Transverse colon (tissue), 4 donors: ENCODE measurements around the gene MESP2. TPM values are rescaled to one million over a fixed set of nuclear protein-coding genes. Genes with fewer than 3 reads are reported as not detected.

ENCODE experiments used
- DNase-seq: peaks from one replicate; pipeline ENCODE4 v3.0.0-alpha.2; 2019
- H3K27ac ChIP-seq, 4 donors: fragments of 200-600 bp; sonication (generic); 2 replicates each; pipeline ENCODE4 v1.5.1; 2016 to 2018; ENCODE audit warnings: inconsistent platforms in 4 of 4
- H3K27me3 ChIP-seq: fragments of 200-600 bp; sonication (generic); 2 replicates; pipeline ENCODE4 v1.5.1; 2017; ENCODE audit warnings: inconsistent platforms
- H3K36me3 ChIP-seq, 4 donors: fragments of 200-600 bp; sonication (generic); 2 replicates each; pipeline ENCODE4 v1.5.1; 2017 to 2019; ENCODE audit warnings: inconsistent platforms in 4 of 4
- H3K4me1 ChIP-seq, 4 donors: fragments of 200-600 bp; sonication (generic); 2 replicates each; pipeline ENCODE4 v1.5.1; 2017 to 2020; ENCODE audit warnings: inconsistent platforms in 4 of 4
- H3K4me3 ChIP-seq, 4 donors: fragments of 200-600 bp; sonication (generic); 1 replicate in 1 of 4; 2 replicates in 3 of 4; pipeline versions ENCODE4 v1.5.1 to v1.6.1; 2017 to 2019; ENCODE audit warnings: inconsistent platforms in 4 of 4
- H3K9me3 ChIP-seq, 2 donors: fragments of 200-600 bp; sonication (generic); 2 replicates each; pipeline ENCODE4 v1.5.1; 2017 to 2019; ENCODE audit warnings: inconsistent platforms in 2 of 2
- CTCF ChIP-seq, 5 experiments: fragments of 200-600 bp in 3 of 5; fragments of 450-650 bp in 2 of 5; sonication (generic) in 3 of 5; IDR thresholded peaks; 1 replicate in 2 of 5; 2 replicates in 3 of 5; pipeline ENCODE4 v1.5.1; 2016 to 2017; ENCODE audit warnings: antibody characterized with exemption in 5 of 5, inconsistent platforms in 3 of 5, mild to moderate bottlenecking in 2 of 5, moderate library complexity in 1 of 5
- EP300 ChIP-seq: sonication (generic); formaldehyde crosslinking; IDR thresholded peaks from one replicate; pipeline ENCODE4 v1.6.1; 2017; ENCODE audit warnings: antibody characterized with exemption, low read depth
- POLR2A ChIP-seq: fragments of 450-650 bp; IDR thresholded peaks from one replicate; pipeline ENCODE4 v1.6.1; 2016; ENCODE audit warnings: antibody characterized with exemption, mild to moderate bottlenecking, moderate library complexity
- POLR2AphosphoS5 ChIP-seq, 3 donors: sonication (generic); formaldehyde crosslinking; IDR thresholded peaks; one replicate each; pipeline ENCODE4 v1.6.1; 2016; ENCODE audit warnings: antibody characterized with exemption in 3 of 3
- WGBS, 2 donors: methylation state at CpG; one replicate each; pipeline ENCODE4 v1.1.5; 2018; ENCODE audit warnings: low coverage in 1 of 2; 5-methylcytosine and 5-hydroxymethylcytosine counted together
- in situ Hi-C, 4 donors: fragments of 200-750 bp; cut with MboI; loops; one replicate each; pipeline versions ENCODE4 v1.15.0 to v1.15.1; 2017; ENCODE audit warnings: low sequenced_read_pairs in 3 of 4, low pct_ligation_motif_present in 1 of 4, low pct_unique_long_range_greater_than_20kb in 1 of 4
- intact Hi-C: fragments of 100-400 bp; cut with DNase I; formaldehyde crosslinking; loops from one replicate; pipeline ENCODE4 v1.15.1; 2023; ENCODE audit warnings: low total_unique reads
- total RNA-seq, 4 donors: library from RNA; depleted of rRNA; stranded (reverse); fragments of >200 nt; gene quantifications; one replicate each; pipeline ENCODE4 v1.1.0, GENCODE V29; 2016

The MESP2 gene
- total RNA-seq, 4 donors from 2014 or later, result 0.64 to 0.96 TPM; not detected in 2

GRCh38 chr15:89806210-89806558, 30.1 kb downstream of the MESP2 start:
- Histone ChIP-seq H3K36me3 (no peaks in the 10 kb centered on the region), H3K4me1 (peaks cover 3 to 10% (median 7%) of the 10 kb centered on the region in 4 donors), H3K27ac (peak overlapping the region in 2 of 4 donors; percentile 20 to 61), H3K4me3 (peak overlapping the region in 1 of 4 donors; percentile 22), H3K27me3 (no peaks in the 10 kb centered on the region), H3K9me3 (no peaks in the 10 kb centered on the region)
- no peak for DNase-seq
- WGBS, 2 donors, result 88% methylated on average over 20 of the region's 21 CpGs; no CpG with 5 or more reads in 1 of the 2 donors
- in situ Hi-C loops, result no loop called here
- TF ChIP-seq CTCF (IDR thresholded peaks at IDR 0.05) (no peak), POLR2A (no peak), EP300 (no peak), POLR2AphosphoS5 (IDR thresholded peaks at IDR 0.05) (no peak)
- intact Hi-C loops, result no loop called here

- Histone ChIP-seq H3K27me3 (no peaks in the 10 kb centered on the region), H3K36me3 (no peaks in the 10 kb centered on the region), H3K4me3 (no peak overlapping the region), H3K9me3 (no peaks in the 10 kb centered on the region), H3K27ac (peak overlapping the region in 3 of 4 donors; percentile 6 to 61 (median 20)), H3K4me1 (peaks cover 3 to 13% (median 8%) of the 10 kb centered on the region in 4 donors)
- no peak for TF ChIP-seq EP300
- TF ChIP-seq POLR2A, result no peak
- no peak for TF ChIP-seq CTCF (IDR thresholded peaks at IDR 0.05)
- no peak for TF ChIP-seq POLR2AphosphoS5 (IDR thresholded peaks at IDR 0.05)
- peak; percentile 47 for DNase-seq
- intact Hi-C loops (no loop called here), in situ Hi-C loops (no loop called here)
- WGBS, 2 donors, result 74 to 84% methylated on average over 5 to 22 of the region's 22 CpGs
Measured at GRCh38 chr15:89806559-89807550, 30.7 kb downstream of the MESP2 start.

- in situ Hi-C loops (no loop called here), intact Hi-C loops (no loop called here)
- Histone ChIP-seq H3K9me3 (no peaks in the 10 kb centered on the region), H3K36me3 (no peaks in the 10 kb centered on the region), H3K27ac (no peak overlapping the region), H3K4me1 (peaks cover 3 to 22% (median 15%) of the 10 kb centered on the region in 4 donors), H3K4me3 (no peak overlapping the region), H3K27me3 (no peaks in the 10 kb centered on the region)
- no peak for TF ChIP-seq CTCF (IDR thresholded peaks at IDR 0.05)
- no peak for TF ChIP-seq EP300
- TF ChIP-seq POLR2AphosphoS5 (IDR thresholded peaks at IDR 0.05), result no peak
- no peak for TF ChIP-seq POLR2A
- 75 to 89% methylated on average over 1 to 6 of the region's 6 CpGs for WGBS, 2 donors
- DNase-seq, result no peak
Measured at GRCh38 chr15:89807689-89808088, 31.6 kb downstream of the MESP2 start.

- WGBS, 2 donors, result 88 to 100% methylated on average over 1 to 10 of the region's 10 CpGs
- no peak overlapping the region for H3K4me3 ChIP-seq
- H3K27me3 ChIP-seq, result no peaks in the 10 kb centered on the region
- H3K4me1 ChIP-seq, result peaks cover 3 to 25% (median 18%) of the 10 kb centered on the region in 4 donors
- TF ChIP-seq POLR2AphosphoS5 (IDR thresholded peaks at IDR 0.05) (no peak), CTCF (IDR thresholded peaks at IDR 0.05) (no peak), POLR2A (no peak), EP300 (no peak)
- in situ Hi-C loops, result no loop called here
- H3K9me3 ChIP-seq, result no peaks in the 10 kb centered on the region
- no peak for DNase-seq
- H3K27ac ChIP-seq, result no peak overlapping the region
- no peaks in the 10 kb centered on the region for H3K36me3 ChIP-seq
- intact Hi-C loops, result no loop called here
Measured at GRCh38 chr15:89808160-89808870, 32.2 kb downstream of the MESP2 start.
